Tibial nerve (tissue), 4 donors: ENCODE results near the gene RFX1. TPM values are rescaled to one million over a fixed set of nuclear protein-coding genes. Genes with fewer than 3 reads are reported as not detected.
"Not testable (repeated sequence)": the region's sequence is repeated elsewhere in the genome, so short reads cannot be mapped to it uniquely, and the experiment has no call there.

Experiments used
- DNase-seq, 2 donors: peaks; one replicate each; pipeline ENCODE4 v3.0.0-alpha.2; 2019; ENCODE audit warnings: low spot score in 2 of 2
- H3K27ac ChIP-seq, 4 donors: fragments of 200-600 bp; sonication (generic) in 3 of 4; one replicate each; pipeline ENCODE4 v1.5.1; 2017 to 2019; ENCODE audit warnings: mild to moderate bottlenecking in 1 of 4
- H3K27me3 ChIP-seq, 2 donors: fragments of 200-600 bp; sonication (generic) in 1 of 2; one replicate each; pipeline versions ENCODE4 v1.5.1 to v1.6.0; 2017 to 2019
- H3K36me3 ChIP-seq, 3 donors: fragments of 200-600 bp; sonication (generic); one replicate each; pipeline ENCODE4 v1.5.1; 2018 to 2019
- H3K4me1 ChIP-seq, 4 donors: fragments of 200-600 bp; sonication (generic) in 3 of 4; one replicate each; pipeline ENCODE4 v1.5.1; 2017 to 2019
- H3K4me3 ChIP-seq, 4 donors: fragments of 200-600 bp; sonication (generic) in 3 of 4; one replicate each; pipeline ENCODE4 v1.5.1; 2017 to 2019; ENCODE audit warnings: mild to moderate bottlenecking in 1 of 4, moderate library complexity in 1 of 4
- H3K9me3 ChIP-seq, 4 donors: fragments of 200-600 bp; sonication (generic) in 3 of 4; one replicate each; pipeline ENCODE4 v1.5.1; 2017 to 2019
- EP300 ChIP-seq, 2 donors: sonication (generic); formaldehyde crosslinking; IDR thresholded peaks; one replicate each; pipeline ENCODE4 v1.6.1; 2017; ENCODE audit warnings: antibody characterized with exemption in 2 of 2, mild to moderate bottlenecking in 1 of 2
- POLR2A ChIP-seq, 2 donors: fragments of 450-650 bp; IDR thresholded peaks; one replicate each; pipeline ENCODE4 v1.6.1; 2017; ENCODE audit warnings: antibody characterized with exemption in 2 of 2, mild to moderate bottlenecking in 2 of 2, moderate library complexity in 2 of 2
- WGBS, 2 donors: methylation state at CpG; one replicate each; pipeline ENCODE4 v1.1.5; 2018; 5-methylcytosine and 5-hydroxymethylcytosine counted together
- total RNA-seq, 4 donors: library from RNA; depleted of rRNA; stranded (reverse); fragments of >200 nt; gene quantifications; one replicate each; pipeline ENCODE4 v1.1.0, GENCODE V29; 2016
- TF ChIP-seq, protein P1 (sequence below), 5 experiments: fragments of 200-600 bp in 3 of 5; fragments of 450-650 bp in 2 of 5; sonication (generic) in 3 of 5; IDR thresholded peaks; one replicate each; pipeline ENCODE4 v1.5.1; 2016 to 2019; ENCODE audit warnings: antibody characterized with exemption in 5 of 5, mild to moderate bottlenecking in 3 of 5, moderate library complexity in 2 of 5

RFX1 gene
- total RNA-seq, 4 donors from 2014 or later = 3.1 to 8.4 (median 6.0) TPM

DNA sequence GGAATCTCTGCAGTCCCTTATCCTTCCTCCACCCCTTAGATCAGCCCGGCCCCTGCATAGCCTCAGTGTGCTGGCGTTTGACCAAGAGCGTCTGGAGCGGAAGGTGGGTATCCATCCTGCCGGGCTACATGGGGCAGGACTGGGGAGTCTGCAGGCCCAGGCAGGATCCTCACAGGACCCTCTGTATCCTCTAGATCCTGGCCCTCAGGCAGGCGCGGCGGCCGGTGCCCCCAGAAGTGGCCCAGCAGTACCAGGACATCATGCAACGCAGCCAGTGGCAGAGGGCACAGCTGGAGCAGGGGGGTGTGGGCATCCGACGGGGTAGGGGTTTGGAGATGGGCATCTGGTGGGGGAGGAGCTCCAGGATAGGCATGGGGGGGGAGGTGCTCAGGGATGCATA lies 76.8 kb downstream of the RFX1 start:
- H3K36me3 ChIP-seq = peaks cover 0 to 70% (median 5%) of the 10 kb centered on the region in 3 donors
- H3K4me3 ChIP-seq = no peak overlapping the region
- TF ChIP-seq, protein P1, sequence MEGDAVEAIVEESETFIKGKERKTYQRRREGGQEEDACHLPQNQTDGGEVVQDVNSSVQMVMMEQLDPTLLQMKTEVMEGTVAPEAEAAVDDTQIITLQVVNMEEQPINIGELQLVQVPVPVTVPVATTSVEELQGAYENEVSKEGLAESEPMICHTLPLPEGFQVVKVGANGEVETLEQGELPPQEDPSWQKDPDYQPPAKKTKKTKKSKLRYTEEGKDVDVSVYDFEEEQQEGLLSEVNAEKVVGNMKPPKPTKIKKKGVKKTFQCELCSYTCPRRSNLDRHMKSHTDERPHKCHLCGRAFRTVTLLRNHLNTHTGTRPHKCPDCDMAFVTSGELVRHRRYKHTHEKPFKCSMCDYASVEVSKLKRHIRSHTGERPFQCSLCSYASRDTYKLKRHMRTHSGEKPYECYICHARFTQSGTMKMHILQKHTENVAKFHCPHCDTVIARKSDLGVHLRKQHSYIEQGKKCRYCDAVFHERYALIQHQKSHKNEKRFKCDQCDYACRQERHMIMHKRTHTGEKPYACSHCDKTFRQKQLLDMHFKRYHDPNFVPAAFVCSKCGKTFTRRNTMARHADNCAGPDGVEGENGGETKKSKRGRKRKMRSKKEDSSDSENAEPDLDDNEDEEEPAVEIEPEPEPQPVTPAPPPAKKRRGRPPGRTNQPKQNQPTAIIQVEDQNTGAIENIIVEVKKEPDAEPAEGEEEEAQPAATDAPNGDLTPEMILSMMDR (IDR thresholded peaks at IDR 0.05) = no peak
- TF ChIP-seq EP300 (IDR thresholded peaks at IDR 0.05) (no peak), POLR2A (IDR thresholded peaks at IDR 0.05) (no peak)
- DNase-seq = no peak
- WGBS, 2 donors = 78 to 90% methylated on average over 8 to 10 of the region's 12 CpGs
- no peak overlapping the region for H3K27ac ChIP-seq
- no peaks in the 10 kb centered on the region for H3K9me3 ChIP-seq
- H3K27me3 ChIP-seq = peaks cover 0 to 1% of the 10 kb centered on the region in 2 donors
- H3K4me1 ChIP-seq = no peaks in the 10 kb centered on the region

DNA sequence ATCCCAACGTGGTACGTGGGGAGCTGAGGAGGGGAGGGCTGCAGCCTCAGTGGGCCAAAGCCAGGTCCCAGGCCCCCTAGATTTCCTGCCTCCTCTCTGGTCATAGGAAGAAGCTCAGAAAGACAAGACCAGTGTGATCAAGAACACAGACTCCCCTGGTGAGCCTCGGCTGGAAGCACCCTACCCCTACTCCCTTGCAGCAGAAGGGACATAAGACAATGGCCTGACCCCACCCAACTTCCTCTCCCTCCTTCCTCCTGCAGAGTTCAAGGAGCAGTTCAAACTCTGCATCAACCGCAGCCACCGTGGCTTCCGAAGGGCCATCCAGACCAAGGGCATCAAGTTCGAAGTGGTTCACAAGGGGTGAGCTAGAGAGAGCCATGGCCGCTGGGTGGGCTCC lies 79.4 kb downstream of the RFX1 start:
- Histone ChIP-seq H3K9me3 (no peaks in the 10 kb centered on the region), H3K27me3 (no peaks in the 10 kb centered on the region), H3K4me3 (no peak overlapping the region), H3K27ac (no peak overlapping the region), H3K36me3 (peaks cover 0 to 93% (median 12%) of the 10 kb centered on the region in 3 donors), H3K4me1 (no peaks in the 10 kb centered on the region)
- TF ChIP-seq, protein P1 (IDR thresholded peaks at IDR 0.05) = no peak
- no peak for TF ChIP-seq EP300 (IDR thresholded peaks at IDR 0.05)
- no peak for DNase-seq
- WGBS, 2 donors = 73 to 76% methylated on average over 5 to 7 of the region's 8 CpGs

DNA sequence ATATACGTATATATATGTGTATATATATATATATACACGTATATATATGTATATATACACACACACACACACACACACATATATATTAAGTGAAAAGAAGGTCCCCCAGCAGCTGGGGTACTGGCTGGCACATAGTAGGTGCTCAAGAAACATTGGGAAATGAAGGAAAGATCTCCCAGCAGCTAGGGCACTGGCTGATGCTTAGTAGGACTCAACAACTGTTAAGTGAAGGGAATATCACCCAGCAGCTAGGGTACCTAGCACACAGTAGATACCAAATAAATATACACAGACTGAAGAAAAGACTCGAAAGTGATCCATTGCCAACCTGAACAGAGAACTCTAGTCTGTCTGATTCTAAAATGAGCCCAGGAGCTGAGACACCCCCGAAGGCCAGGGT lies 80.1 kb downstream of the RFX1 start:
- Histone ChIP-seq H3K9me3 (peaks cover 0 to 3% (median 0%) of the 10 kb centered on the region in 4 donors), H3K4me1 (no peaks in the 10 kb centered on the region), H3K36me3 (peaks cover 0 to 93% (median 16%) of the 10 kb centered on the region in 3 donors), H3K4me3 (no peak overlapping the region), H3K27me3 (no peaks in the 10 kb centered on the region), H3K27ac (no peak overlapping the region)
- TF ChIP-seq POLR2A (IDR thresholded peaks at IDR 0.05) = no peak
- TF ChIP-seq, protein P1 (IDR thresholded peaks at IDR 0.05) = no peak
- no peak for TF ChIP-seq EP300 (IDR thresholded peaks at IDR 0.05)
- 84 to 86% methylated on average over 4 of the region's 4 CpGs for WGBS, 2 donors
- no peak for DNase-seq

DNA sequence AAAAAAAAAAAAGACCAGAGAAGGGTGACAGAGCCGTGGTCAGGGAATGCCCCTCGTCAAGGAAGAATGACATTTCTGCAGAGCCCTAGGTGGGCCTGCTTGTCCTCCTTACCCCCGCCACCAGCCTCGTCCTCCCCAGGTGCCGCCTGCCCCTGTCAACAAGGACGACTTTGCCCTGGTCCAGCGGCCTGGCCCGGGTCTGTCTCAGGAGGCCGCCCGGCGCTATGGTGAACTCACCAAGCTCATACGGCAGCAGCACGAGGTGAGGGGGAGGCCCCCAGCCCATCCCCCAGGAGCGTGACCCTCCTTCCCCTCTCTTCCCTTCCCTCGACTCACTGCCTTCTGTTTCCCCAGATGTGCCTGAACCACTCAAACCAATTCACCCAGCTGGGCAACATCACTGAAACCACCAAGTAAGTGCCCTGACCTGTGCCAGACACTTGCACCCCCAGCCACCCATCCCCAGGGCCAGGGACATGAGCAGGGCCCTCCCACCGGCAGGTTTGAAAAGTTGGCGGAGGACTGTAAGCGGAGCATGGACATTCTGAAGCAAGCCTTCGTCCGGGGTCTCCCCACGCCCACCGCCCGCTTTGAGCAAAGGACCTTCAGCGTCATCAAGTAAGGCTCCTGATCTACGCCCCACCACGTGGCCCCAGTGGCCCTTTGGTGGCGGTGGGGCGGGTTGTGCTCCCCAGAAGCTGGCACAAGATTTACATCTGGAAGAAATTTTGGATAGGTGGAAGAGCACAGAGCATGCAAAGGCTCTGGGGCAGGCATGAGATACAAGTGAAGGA lies 82.7 kb downstream of the RFX1 start:
- TF ChIP-seq, protein P1 (IDR thresholded peaks at IDR 0.05) = no peak
- TF ChIP-seq EP300 (IDR thresholded peaks at IDR 0.05) = no peak
- TF ChIP-seq POLR2A (IDR thresholded peaks at IDR 0.05) = no peak
- Histone ChIP-seq H3K4me1 (no peaks in the 10 kb centered on the region), H3K27ac (no peak overlapping the region), H3K27me3 (no peaks in the 10 kb centered on the region), H3K4me3 (no peak overlapping the region), H3K36me3 (peaks cover 4 to 97% (median 40%) of the 10 kb centered on the region in 3 donors), H3K9me3 (peaks cover 0 to 8% (median 0%) of the 10 kb centered on the region in 4 donors)
- DNase-seq = no peak
- 93% methylated on average over 28 of the region's 28 CpGs for WGBS, 2 donors

DNA sequence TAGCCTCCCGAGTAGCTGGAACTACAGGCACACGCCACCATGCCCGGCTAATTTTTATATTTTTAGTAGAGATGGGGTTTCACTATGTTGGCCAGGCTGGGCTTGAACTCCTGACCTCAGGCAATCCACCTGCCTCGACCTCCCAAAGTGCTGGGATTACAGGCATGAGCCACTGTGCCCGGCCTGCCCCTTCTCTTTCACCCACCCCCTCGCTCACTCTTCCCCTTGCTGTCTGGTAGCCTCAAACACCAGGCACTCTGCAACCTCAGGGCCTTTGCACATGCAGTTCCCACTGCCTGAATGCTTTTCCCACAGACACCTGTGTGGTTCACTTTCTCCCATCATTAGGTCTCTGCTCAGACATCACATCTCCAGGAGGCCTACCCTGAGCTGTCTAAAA lies 84.0 kb downstream of the RFX1 start:
- 95 to 96% methylated on average over 6 of the region's 6 CpGs for WGBS, 2 donors
- peaks cover 4 to 95% (median 42%) of the 10 kb centered on the region in 3 donors for H3K36me3 ChIP-seq
- not testable (repeated sequence) for H3K4me3 ChIP-seq

More for the DNA sequence above, 84.0 kb downstream of the RFX1 start:
- not testable (repeated sequence) for H3K9me3 ChIP-seq, H3K27me3 ChIP-seq, H3K4me1 ChIP-seq, DNase-seq, H3K27ac ChIP-seq
